ENCODE measurements around the gene MYH15.

Gene MYH15

DNA sequence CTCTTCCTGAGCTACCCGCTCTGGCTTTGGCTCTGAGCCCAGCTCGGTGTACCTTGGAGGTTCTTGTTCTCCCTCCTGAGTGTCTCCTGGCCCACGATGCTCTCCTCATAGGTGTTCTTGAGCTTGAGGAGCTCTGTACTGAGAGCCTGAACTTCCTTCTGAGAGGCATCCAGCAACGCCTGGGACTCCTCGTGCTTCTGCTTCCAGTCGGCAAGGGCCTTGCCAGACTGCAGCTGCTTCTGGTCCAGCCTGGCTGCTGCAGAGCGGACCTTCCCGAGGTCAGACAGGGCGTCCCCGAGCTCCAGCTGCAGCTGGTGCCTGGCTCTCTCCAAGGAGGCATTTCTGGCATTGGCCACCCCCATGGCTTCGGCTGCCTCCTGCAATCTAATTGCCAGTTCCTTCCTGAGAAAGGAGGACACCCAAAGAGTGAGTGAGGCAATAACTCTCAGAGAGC is 99.8 kb downstream of the MYH15 start:
- DNase-seq = no peak

DNA sequence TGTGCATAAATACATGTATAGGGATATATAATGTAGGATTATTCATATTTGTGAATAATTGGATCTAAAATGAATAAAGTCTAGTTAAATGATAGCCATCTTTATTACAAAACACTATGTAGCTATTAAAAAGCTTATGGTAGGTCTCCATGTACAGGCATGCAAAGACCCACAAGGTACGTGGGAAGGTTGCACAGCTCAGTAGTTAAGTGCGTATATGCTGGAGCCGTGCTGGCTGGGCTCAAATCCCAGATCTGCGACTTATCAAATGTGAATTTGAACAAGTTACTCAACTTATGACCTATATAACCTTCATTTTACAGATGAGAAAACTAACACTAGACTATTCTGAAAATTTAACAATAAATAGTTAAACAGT is 100.6 kb downstream of the MYH15 start:
- no peak for DNase-seq

DNA sequence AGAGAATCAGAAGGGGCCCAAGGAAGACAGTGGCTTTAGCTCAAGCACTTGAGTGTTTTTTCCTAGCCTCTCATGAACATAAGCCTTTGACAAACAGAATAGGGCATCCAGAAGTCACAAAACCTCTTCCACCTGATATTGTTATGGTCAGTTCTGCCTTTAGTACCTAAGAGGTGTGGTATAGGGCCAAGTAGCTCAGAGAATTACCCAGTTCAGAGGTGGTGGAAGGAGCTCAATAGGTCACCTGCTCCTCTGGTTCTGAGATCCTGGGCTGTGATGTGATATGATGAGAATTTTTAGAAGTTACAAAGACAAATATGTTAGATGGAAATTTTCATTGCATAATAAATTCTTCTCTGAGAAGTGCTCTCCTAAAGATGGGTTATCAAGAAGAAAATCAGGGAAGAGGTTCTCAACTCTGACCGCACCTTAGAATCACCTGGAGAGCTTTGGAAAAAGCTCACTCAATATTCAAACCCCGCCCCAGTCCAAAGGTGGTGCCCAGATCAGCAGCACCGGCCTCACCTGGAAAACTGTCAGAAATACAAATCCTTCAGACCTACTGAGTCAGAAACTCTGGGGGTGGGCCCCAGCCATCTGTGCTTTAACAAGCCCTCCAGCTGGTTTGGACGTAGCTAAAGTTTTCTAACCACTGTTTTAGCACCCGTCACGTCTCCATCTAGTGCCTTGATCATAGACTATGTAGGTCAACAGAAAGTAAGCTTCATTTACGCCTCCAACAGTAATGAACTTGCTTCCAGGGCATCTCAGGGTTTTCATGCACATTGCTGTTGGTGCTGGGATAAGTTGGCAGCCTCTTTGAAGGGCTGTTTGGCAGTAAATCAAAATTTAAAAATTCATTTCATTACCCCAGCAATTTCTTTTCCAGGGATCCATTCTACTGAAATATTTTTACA is 101.3 kb downstream of the MYH15 start:
- DNase-seq = no peak

DNA sequence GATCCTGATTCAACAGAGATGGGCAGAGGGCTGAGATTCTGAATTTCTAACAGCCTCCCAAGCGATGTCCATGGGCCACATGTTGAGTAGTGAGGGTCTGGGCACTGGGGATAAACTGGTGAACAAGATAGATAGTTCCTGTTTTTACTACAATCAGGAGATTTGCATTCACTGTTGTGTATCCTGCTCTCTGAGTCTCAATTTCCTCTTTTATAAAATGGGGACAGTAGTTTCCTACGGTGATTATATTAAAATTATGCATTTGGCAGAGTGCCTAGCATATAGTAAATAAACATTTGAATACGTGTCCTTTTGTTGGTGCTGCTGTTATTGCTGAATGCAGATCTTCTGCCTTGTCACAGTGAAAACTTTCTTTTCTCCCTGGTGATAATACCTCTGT is 102.5 kb downstream of the MYH15 start:
- no peak for DNase-seq

DNA sequence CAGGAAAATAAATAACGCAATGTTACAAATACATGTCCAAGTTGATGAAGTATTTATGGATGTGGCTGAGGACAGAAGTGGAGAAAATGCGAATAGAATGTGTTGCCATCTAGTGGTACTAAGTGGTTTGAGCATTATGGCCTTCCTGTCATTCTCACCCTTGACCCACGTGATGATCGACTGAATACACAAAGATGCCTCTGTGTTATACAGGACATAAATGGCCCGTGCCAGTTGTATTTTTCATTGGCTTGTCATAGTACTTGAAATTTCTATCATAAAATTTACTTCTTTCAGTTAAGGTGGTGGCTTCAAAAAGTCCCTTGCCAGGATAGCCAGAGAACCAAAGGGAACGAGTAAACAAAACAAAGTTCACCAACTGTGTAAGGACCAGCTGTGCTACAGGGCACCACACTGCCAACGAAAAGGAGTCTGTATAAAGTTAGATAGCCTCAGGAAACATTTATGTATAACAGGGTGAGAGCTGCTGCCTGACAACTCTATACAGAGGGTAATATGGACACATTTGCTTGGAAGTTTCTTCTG is 103.7 kb downstream of the MYH15 start:
- DNase-seq = no peak

DNA sequence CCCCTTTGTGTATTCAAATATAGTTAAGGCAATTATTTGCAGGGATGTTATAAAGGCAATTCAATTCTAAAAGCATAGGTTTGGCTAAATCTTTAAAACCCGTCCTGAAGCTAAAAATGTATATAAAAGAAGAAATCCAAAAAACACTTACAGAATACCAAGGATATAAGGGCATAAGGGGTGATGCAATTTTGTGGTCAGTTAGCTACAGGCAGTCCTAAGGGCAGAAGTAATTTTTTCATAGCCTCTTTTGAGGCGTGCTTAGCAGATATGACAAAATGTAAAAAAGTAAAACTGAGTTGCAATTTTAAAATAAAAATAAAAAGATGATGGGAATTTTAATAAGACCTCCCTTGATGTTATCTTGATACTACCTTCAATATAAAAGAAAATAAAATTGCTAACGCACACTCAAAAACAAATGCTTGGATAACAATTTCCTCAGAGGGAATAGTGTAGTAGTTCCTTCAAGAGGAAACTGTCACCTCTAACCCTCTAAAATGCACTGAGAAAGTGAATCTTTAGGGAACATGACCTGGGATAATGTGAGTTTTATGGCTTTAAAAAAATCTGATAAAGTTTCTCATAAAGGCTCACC is 104.2 kb downstream of the MYH15 start:
- no peak for DNase-seq

DNA sequence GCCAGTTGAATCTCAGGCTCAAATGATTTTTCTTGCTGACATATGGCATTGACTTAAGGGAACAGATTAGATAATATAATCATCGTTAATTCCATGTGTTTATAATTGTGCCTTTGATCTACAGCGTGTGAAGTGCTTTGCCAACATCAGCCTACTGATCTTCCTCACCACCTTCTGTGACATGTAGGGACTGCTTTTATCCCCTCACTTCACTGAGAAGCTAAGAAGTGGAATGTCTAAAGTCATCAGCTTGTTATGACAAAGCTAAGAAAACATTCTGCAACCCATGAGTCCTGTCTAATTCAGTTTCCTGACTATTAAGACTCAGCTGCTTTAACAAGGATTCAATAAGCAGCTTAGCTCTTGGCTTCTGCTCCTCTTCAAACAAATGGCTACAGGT is 106.0 kb downstream of the MYH15 start:
- no peak for DNase-seq

DNA sequence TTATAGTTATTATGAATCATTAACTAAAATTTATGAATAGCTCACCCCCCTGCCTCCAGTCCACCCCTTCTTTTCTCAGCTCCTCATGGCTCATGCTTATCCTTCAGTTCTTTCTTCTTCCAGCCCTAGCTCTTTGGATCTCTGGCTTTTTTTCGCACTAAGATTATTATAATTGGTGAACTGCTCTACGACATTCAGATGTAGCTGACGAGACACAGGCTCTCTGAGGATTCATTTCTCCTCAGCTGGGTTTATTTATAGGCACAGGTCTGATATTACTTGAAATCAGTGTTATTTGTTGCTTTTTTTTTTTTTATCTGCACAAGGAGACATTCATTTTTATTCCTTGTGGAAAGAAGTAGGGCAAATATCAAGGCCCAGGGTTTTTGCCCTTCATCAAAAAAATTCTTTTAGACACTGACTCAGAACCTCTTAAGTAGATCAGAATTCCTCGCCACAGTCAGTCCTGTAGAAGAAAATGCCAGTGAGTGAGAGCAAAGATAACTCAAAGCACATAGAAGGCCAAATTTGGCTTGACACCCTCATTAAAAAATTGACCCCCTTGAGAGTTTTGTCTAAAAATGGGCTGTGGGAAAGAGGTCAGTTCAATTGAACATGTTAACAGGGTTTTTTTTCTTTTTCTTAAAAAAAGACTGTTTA is 106.6 kb downstream of the MYH15 start:
- DNase-seq = no peak

DNA sequence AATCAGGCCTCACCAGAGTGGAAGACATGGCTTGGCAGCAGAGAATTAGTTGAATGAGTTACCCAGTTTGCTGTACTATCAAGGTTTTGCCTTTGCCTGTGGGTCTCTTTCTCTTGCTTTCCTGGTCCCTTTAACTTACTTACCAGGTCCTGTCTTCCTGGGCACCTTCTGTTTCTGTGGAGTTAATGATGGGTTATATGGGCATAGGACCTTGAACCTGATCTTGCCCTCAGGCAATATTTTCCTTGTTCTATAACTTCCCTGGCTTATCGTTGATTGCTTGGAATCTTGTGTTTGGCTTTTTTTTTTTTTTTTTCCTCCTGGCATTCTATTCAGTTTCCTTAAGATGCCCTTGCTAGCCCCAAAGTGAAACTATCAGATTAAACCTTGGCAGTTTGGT is 107.2 kb downstream of the MYH15 start:
- no peak for DNase-seq

DNA sequence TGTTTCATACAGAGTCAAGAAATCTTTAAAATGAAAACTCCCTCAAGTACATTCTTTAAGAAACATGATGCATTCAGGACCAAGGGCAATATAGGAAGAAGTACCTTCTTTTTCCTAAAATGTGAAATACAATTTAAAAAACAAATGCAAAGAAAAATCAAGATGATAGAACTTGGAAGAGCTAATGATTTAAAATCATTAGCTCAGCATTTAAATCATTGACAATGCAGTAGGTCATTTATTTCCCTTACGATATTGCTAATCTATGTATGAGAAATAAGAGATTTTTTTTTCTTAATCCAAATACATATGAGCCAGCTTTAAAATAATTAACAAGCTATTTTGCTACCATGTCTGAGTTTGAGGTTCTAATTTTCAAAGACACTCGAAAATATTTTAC is 108.6 kb downstream of the MYH15 start:
- no peak for DNase-seq

DNA sequence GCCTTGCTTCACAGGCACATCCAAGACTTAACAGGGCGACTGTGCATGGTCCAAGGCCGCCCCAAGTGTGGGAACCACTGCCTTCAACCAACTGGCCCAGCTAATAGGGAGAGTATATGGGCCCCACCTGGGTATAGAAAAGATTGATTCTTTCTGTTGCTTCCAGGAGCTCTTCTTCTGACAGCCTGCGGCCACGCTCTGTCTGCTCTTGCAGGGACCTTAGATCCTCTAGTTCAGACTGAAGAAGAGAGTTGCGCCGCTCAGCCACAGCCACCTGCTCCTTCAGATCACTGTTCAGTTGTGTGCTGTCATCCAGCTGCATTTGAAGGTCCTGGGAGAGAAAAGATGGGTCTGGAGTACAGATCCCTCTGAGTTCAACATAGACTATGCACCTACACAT is 111.9 kb downstream of the MYH15 start:
- no peak for DNase-seq

DNA sequence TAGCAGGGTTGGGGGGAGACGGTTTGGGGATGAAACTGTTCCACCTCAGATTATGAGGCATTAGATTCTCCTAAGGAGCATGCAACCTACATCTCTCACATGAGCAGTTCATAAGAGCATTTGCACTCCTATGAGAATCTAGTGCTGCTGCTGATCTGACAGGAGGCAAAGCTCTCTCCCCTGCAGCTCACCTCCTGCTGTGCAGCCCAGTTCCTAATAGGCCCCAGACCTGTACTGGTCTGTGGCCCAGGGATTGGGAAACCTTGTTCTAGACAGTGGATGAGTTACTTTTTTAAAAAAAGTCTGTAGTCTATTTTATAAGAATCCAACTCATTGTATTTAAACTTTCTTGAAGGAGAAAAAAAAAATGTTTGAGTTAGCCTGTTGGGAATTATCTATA is 114.1 kb downstream of the MYH15 start:
- no peak for DNase-seq

DNA sequence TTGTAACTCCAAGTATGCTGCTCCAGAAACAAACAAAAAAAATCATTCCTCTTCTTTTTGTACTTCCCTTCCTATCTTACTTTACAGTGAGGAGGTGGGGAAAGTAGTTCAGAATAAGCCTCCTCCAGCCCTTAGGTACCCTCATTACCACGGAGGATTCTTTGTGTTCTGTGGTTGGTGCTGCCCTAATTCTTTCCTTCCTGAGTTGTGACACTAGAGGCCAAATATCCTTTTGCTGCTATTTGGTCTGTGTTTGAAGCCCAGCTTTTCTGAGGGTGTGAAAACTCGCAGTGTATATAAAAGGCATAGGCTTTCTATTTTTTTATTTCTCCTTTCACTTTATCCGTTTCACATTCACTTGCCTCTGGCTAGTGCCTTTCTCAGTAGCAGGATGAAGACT is 115.8 kb downstream of the MYH15 start:
- DNase-seq = no peak

DNA sequence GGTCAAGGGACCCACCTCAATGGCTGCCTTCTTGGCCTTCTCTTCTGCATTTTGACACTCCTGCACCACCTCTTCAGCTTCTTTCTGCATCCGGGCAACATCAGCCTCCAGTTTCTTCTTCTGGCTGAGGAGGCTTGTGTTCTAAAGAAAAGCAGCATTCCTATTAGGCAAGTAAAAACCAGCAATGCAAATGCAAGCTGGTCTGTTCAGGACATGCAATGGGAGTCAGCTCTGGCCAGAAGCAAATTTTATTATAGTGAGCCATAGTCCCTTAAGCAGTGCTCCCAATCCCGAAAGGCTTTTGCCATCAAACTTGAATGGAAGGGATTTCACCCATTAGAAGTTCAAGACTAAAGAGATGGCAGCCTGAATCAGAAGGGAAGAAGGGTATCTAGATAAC is 116.4 kb downstream of the MYH15 start:
- no peak for DNase-seq

DNA sequence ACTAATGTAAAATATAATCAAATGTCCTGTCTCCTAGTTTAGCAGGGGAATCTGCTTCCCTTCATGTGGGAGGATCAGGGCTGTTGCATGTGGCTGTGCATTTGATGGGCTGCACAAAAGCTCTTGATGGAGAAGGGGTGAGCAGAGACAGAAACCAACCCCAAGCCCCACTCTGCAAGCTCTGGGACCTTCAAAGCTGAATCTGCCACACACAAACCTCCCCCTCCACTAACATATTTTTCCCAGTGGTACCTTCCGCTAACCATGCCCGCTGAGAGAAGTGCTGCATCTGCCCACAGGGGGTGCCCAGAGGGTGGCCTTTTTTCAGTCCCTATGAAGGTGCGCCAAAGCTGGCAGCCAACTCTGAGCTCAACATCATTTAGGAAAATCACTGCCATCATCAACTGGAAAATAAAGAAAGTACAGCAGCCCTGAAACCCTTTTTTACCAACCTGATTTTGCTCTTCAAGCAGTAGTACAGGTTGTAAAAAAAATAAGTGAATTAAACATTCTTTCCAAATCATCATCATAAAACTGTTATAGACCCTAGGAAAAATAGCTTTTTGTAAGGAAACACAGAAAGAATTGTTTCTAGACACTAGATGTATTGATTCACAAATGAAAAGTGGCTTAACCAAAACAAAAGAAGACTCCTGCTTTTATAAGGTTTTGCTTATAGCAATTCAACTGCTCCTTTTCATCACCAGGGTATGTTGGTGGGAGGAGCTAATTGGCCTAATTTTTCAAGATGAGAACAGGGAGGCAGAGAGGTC is 117.1 kb downstream of the MYH15 start:
- no peak for DNase-seq

DNA sequence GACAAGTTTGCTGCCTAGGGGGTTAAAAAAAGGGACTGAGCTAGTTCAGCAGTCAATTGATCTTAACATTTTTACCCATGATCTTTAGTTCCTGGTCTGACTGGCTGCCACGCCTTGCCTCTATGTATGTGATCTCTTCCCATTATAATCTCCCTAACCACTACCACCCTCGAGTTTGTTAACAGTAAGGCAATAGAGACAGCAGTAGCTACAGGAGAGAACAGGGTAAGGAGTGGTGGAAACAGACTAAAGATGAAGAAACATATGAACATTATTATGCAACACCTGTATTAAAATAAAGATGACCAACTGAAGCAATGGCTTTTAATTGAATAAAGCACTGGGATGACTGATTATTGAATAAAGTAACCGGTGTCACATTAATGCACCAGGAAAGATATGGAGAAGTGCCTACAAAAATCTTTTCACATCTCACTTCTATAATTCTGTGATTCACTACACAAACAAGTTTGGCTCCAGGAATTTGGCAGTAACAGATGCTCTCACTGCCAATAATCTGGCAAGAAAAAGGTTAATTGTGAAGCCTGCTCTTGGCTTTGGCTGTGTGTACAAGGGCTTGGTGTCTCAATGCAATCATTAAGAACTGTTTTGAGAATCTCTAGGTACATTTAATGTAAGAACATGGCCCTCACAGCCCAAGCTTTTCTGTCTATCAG is 118.3 kb downstream of the MYH15 start:
- no peak for DNase-seq

DNA sequence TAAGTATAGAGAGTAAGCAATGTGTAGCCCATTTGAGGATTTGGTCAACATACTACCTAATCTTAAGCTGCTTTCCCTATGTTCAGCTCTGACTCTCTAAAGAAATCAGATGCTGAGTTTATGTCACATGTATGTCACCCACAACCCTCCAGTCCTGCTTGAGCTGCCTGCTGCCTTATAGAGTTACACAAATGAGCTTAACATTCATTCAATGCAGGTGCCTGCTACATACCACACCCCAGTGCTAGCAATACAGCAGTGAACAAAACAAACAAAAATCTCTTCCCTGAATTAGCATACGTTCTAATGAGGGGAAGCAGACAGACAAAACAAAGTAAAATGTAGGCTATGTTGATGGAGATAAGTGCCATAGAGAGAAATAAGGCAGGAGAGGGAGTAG is 121.0 kb downstream of the MYH15 start:
- DNase-seq = no peak

DNA sequence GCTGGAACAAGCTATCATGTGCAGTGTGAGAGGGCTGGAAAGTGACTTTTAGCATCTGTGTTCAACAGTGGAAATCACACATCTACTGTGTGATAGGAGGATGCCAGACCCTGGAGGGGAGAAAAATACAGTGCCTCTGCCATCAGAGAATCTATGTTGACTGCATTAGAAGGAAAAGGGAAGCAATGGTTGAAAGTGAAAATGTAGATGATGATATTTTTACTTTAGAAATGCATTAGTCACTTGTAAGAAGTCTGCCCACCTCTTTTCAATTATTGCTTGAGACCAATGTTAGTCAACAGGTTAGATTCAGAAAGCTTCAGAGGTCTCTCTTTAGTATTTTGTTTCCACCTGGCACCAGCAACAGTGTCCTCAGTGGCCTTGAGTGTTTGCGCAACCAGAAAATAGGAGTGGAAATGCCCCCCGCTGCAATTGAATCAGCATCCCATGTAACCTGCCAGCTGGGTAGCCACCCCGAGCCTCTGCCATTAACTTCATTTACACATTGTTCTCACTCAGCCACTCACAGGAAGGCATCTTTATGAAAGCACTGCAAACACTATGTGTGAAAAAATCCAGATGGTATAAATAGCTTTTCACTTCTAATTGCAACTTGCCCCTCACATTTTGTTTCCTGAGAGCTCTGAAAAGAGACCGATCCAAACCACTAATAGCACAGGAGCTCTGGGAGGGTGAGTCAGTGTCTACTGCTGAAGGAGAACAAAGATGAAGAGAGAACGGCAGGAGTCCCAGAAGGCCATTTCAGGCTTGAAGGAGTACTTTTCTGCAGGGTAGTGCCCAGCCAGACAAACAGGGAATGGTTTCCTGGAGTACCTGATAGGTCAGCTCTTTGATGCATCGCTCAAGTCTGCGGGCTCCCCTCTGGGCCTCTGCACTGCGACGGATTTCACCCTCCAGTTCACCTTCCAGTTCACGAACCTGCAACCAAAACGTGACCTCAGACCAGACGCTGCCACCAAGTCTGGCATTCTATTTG is 122.0 kb downstream of the MYH15 start:
- no peak for DNase-seq

DNA sequence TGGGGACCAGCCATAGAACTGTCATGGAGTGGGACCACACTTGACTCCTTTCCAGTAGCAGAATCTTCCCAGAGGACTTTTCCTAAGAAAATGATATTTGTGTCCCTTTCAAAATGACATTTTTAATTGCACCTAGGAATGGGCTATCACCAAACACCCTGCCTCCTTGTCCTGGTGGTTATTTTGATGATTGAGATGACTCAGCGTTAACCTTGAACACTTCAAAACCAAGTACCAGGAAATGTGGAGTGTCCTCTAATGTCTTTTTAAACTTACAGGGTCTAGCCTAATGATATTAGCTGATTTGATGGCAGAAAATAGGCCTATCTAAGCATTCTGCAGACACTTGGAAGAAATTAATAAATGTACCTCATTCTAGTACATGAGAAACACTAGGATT is 123.3 kb downstream of the MYH15 start:
- no peak for DNase-seq

DNA sequence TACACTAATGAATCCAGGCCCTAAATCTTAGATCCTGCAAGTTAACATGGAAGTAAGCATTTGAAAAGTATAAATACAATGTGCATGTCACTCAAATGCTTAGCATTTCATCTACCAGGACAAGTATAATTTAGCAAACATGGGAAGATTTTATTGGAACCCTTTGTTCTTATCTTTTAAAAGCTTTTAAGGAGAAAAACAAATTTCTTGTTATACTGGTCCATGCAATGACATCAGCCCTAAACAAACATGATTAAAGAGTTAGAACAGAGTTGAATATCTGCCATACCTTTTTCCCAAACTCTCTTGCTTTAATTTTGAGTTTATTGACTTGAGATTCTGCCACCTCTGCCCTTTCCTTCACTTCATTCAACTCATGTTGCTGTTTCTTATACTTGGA is 127.1 kb downstream of the MYH15 start:
- DNase-seq = no peak

DNA sequence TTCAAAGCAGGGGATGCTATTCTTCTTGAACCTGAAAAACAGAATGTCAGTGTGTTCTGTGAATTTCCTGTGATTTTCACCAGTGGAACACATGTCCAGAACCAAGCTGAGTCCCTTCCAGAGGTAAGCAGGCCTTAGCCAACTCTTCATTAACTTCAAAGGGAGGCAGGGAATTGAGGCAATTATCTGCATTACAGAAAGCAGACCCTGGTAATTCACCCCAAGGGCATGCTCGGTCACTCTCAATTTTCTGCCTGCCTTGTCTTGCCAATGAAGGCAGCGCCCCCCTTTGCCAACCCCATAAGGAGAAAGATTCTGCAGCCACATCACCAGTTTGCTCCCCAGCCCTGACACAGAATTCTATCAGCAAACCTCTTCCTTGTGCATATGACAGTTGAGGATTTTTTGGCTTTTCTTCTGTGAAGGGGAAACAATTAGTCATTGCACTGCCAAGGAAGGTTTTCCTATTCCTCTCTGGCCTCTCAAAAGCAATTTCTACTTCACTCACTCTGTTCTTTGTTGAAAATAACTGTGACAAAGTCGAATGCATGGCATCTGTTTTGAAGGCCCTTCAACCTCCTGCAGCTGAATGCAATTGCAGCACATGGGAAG is 128.8 kb downstream of the MYH15 start:
- no peak for DNase-seq
